ENCODE results near the gene ESYT2.

ESYT2 gene

DNA sequence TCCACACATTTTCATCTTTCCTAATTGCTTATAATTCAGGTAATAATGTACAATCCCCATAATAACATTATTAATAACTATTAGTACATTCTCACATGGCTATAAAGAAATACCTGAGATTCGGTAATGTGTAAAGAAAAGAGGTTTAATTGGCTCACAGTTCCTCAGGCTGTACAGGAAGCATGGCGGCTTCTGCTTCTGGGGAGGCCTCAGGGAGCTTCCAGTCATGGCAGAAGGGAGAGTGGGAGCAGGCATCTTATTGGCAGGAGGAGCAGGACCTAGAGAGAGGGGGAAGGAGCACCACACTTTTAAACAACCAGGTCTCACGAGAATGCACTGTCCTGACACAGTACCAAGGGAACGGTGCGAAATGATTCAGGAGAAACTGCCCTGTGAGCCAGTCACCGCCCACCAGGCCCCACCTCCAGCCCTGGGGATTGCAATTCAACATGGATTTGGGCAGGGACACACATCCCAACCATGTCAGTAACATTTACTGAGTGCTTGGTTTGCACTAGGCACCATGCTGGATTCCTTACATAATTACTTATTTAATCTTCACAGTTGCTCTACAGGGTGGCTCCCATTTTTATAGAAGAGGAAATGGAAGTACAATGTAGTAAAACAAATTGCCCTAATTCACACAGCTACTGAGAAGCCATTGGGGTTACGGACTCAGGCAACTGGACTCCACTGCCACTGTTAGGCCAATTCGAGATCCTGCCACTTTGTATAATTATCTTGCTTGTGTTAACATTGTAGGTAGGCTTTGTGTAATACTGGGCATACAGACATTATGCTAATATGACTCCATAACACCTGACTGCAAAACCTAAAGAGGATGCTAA, 8.7 kb upstream of the ESYT2 start:
- H3K4me3 ChIP-seq (ENCODE audit: low read length), result no peak overlapping the region
- DNase-seq (ENCODE audit: low read depth), result no peak

DNA sequence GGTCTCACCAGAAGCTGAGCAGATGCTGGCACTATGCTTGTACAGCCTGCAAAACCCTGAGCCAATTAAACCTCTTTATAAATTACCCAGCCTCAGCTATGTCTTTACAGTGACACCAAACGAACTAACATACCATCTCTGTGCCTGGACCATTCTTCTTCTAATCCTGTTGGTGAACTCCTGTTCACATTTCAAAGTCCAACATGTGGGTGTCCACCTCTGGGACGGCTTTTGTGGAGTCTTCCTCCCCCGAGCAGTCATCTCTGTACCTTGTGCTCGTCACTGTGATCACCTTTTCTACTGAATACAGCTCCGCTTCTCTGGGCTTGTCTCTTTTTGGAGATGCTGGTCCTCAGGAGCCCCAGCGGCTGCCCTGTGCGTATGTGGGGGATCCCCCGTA, 7.4 kb upstream of the ESYT2 start:
- no peak overlapping the region for H3K4me3 ChIP-seq (ENCODE audit: low read length)
- DNase-seq (ENCODE audit: low read depth), result no peak
- TF ChIP-seq, protein P1, sequence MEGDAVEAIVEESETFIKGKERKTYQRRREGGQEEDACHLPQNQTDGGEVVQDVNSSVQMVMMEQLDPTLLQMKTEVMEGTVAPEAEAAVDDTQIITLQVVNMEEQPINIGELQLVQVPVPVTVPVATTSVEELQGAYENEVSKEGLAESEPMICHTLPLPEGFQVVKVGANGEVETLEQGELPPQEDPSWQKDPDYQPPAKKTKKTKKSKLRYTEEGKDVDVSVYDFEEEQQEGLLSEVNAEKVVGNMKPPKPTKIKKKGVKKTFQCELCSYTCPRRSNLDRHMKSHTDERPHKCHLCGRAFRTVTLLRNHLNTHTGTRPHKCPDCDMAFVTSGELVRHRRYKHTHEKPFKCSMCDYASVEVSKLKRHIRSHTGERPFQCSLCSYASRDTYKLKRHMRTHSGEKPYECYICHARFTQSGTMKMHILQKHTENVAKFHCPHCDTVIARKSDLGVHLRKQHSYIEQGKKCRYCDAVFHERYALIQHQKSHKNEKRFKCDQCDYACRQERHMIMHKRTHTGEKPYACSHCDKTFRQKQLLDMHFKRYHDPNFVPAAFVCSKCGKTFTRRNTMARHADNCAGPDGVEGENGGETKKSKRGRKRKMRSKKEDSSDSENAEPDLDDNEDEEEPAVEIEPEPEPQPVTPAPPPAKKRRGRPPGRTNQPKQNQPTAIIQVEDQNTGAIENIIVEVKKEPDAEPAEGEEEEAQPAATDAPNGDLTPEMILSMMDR (conservative IDR thresholded peaks at IDR 0.05; ENCODE audit: low read length), result no peak

More for the DNA sequence above, 8.7 kb upstream of the ESYT2 start:
- TF ChIP-seq, protein P1 (conservative IDR thresholded peaks at IDR 0.05; ENCODE audit: low read length), result no peak

DNA sequence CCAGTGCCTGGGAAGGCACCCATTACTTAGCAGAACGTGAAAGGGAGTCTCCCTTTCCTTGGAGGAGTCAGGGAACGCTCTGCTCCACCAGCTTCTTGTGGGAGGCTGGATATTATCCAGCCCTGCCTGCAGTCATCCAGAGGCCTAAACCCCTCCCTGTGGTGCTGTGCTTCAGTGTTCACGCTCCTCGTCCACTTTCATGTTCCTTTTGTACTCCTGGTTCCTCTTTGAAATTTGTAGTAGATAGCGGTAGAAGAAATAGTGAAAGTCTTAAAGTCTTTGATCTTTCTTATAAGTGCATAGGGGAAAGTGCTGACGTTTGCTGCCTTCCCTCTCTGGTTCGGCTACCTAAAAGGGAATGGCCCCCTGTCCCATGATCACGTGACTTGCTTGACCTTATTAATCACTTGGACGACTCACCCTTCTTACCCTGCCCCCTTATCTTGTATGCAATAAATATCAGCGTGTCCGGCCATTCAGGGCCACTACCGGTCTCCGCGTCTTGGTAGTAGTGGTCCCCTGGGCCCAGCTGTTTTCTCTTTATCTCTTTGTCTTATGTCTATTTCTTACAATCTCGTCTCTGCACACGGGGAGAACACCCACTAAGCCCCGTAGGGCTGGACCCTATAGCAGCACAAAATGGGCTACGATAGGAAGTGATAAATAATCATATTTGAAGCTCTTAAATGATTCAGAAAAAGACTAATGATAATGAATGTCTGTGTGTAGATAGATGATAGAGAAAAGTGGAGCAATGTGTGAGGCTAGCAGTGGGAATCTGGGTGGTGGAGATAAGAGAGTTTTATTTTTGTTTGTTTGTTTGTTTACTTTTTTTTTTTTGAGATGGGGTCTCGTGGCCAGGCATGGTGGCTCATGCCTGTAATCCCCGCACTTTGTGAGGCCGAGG, 5.8 kb upstream of the ESYT2 start:
- TF ChIP-seq, protein P1 (conservative IDR thresholded peaks at IDR 0.05; ENCODE audit: low read length), result no peak
- H3K4me3 ChIP-seq (ENCODE audit: low read length), result no peak overlapping the region
- DNase-seq (ENCODE audit: low read depth), result no peak

DNA sequence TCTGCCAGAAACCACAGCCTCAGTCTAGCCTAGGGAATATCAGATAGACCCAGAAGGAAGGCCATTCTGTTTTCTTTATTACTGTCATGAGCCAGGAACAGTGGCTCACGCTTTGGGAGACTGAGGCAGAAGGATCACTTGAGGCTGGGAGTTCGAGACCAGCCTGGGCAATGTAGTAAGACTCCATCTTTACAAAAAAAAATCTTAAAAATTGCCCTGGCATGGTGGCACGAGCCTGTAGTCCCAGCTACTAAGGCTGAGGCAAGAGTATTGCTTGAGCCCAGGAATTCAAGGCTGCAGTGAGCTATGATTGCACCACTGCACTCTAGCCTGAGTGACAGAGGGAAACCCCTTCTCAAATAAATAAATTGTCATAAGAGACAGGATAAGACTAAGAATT, 3.7 kb upstream of the ESYT2 start:
- TF ChIP-seq, protein P1 (conservative IDR thresholded peaks at IDR 0.05; ENCODE audit: low read length), result no peak
- no peak for DNase-seq (ENCODE audit: low read depth)
- no peak overlapping the region for H3K4me3 ChIP-seq (ENCODE audit: low read length)

DNA sequence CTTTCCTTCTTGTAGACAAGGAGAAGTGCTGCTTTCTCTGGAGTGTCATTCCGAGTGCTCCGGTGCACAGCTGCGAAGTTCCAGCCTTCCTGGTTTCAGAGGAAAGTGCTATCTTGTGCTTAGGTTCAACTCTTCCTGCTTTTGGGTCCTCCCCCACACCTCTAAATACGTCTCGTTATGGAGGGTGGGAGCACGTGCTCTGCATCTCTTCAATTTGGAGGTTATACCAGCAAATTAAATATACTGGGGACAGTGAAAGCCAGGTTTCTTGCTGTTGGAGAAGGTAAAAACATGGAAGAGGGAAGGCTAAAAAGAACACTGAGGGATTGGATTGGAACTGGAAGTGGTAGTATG, 2.4 kb upstream of the ESYT2 start:
- TF ChIP-seq, protein P1 (conservative IDR thresholded peaks at IDR 0.05; ENCODE audit: low read length), result no peak
- DNase-seq (ENCODE audit: low read depth), result no peak
- no peak overlapping the region for H3K4me3 ChIP-seq (ENCODE audit: low read length)

DNA sequence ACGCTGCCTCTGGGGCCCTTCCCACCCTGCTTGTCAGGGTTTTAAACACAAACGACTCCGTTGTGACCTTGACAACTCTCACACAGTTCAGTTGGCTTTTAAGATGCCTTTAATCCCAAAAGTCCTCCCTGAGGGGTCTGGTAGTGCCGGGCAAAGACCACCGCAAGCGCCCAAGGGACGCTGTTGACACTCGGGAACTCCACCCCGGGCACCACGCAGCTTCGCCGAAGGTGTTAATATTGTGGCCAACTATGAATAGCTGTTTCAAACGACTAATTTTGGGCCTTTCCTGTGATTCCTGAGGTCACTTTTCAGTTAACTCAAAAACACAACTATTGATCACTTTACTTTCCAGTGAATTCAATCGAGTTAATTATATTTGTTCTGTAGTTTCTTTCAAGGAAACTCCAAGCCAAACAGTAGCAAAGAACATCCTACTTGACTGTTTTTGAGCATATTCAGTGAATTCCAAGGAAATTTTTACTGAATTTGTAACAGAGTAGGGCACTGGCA, 958 bp upstream of the ESYT2 start:
- DNase-seq (ENCODE audit: low read depth), result no peak
- peak overlapping the region; percentile 60 for H3K4me3 ChIP-seq (ENCODE audit: low read length)
- TF ChIP-seq, protein P1 (conservative IDR thresholded peaks at IDR 0.05; ENCODE audit: low read length), result no peak
